DND-41 (cell line): Measurements from ENCODE around the gene BCL2A1.

Experiments
- CTCF ChIP-seq: IDR thresholded peaks from 2 replicates; pipeline ENCODE4 v1.5.1; 2012; ENCODE audit warnings: borderline replicate concordance, low read length, moderate library complexity, mild to moderate bottlenecking; ENCODE audit not compliant: poor library complexity, severe bottlenecking; ENCODE audit errors: extremely low read depth
- EZH2 ChIP-seq: IDR thresholded peaks from 3 replicates; pipeline ENCODE4 v1.6.1; 2012; ENCODE audit warnings: borderline replicate concordance, low read depth, mild to moderate bottlenecking, moderate library complexity, low read length, inconsistent platforms; ENCODE audit not compliant: severe bottlenecking

DNA sequence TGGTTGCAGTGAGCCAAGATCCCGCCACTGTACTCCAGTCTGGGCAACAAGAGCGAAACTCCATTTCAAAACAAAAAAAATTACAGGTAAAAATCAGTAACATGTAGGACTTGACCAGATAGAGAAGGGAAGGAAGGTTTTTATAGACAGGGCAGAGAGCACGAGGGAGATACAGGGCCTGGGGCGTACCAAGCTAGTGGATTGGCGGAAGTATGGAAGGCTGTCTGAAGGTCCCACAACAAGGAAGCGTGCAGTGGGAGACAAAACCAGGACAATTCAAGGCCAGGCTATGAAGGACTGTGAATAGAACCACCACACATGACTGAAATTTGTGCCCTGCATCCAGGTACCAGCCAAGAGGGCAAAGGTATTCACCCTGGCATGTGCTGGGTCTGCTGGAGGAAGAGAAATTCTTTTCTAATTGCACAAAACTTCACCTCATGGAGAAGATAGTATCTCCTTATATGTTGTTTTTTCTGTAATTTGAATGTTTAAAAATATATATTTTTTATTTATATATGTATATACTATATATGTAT, 33.0 kb upstream of the BCL2A1 start:
- no peak for TF ChIP-seq EZH2
- no peak for TF ChIP-seq CTCF
